Breast epithelium (tissue), 4 donors: Measurements from ENCODE around the gene SERPINC1. TPM values are rescaled to one million over a fixed set of nuclear protein-coding genes. Genes with fewer than 3 reads are reported as not detected.
"Not testable (repeated sequence)": the region's sequence is repeated elsewhere in the genome, so short reads cannot be mapped to it uniquely, and the experiment has no call there.

Experiments used
- DNase-seq, 2 donors: peaks; one replicate each; pipeline ENCODE4 v3.0.0-alpha.2; 2019; ENCODE audit warnings: low spot score in 2 of 2
- H3K27ac ChIP-seq, 2 donors: fragments of 200-600 bp; sonication (generic) in 1 of 2; one replicate each; pipeline ENCODE4 v1.5.1; 2016 to 2019; ENCODE audit warnings: mild to moderate bottlenecking in 1 of 2
- H3K27me3 ChIP-seq, 2 donors: fragments of 200-600 bp; sonication (generic) in 1 of 2; one replicate each; pipeline versions ENCODE4 v1.5.1 to v1.6.0; 2017 to 2019; ENCODE audit warnings: control low read depth in 1 of 2, mild to moderate bottlenecking in 1 of 2
- H3K36me3 ChIP-seq: fragments of 200-600 bp; one replicate; pipeline ENCODE4 v1.5.1; 2019
- H3K4me1 ChIP-seq, 2 donors: fragments of 200-600 bp; sonication (generic); one replicate each; pipeline ENCODE4 v1.5.1; 2016 to 2019; ENCODE audit warnings: control low read depth in 1 of 2
- H3K4me3 ChIP-seq, 3 donors: fragments of 200-600 bp; sonication (generic); 1 replicate in 2 of 3; 2 replicates in 1 of 3; pipeline ENCODE4 v1.5.1; 2016 to 2019; ENCODE audit warnings: mild to moderate bottlenecking in 3 of 3, moderate library complexity in 2 of 3
- H3K9me3 ChIP-seq, 2 donors: fragments of 200-600 bp; sonication (generic) in 1 of 2; one replicate each; pipeline ENCODE4 v1.5.1; 2016 to 2019; ENCODE audit warnings: control low read depth in 1 of 2
- CTCF ChIP-seq, 3 donors: fragments of 450-650 bp; IDR thresholded peaks; one replicate each; pipeline ENCODE4 v1.5.1; 2016 to 2017; ENCODE audit warnings: antibody characterized with exemption in 3 of 3, mild to moderate bottlenecking in 3 of 3, moderate library complexity in 3 of 3
- POLR2A ChIP-seq: fragments of 450-650 bp; IDR thresholded peaks from one replicate; pipeline ENCODE4 v1.6.1; 2016; ENCODE audit warnings: antibody characterized with exemption, mild to moderate bottlenecking, moderate library complexity
- POLR2AphosphoS5 ChIP-seq, 3 donors: sonication (generic); formaldehyde crosslinking; IDR thresholded peaks; one replicate each; pipeline ENCODE4 v1.6.1; 2017; ENCODE audit warnings: antibody characterized with exemption in 3 of 3
- intact Hi-C: fragments of 100-400 bp; cut with DNase I; formaldehyde crosslinking; loops from one replicate; pipeline ENCODE4 v1.15.1; 2023; ENCODE audit warnings: low total_unique reads
- total RNA-seq, 3 donors: library from RNA; depleted of rRNA; stranded (reverse); fragments of >200 nt; gene quantifications; one replicate each; pipeline ENCODE4 v1.1.0, GENCODE V29; 2016

SERPINC1 gene
- total RNA-seq, 3 donors from 2014 or later, result 0.32 TPM; not detected in 2

GRCh38 chr1:173946380-173946921 is 29.3 kb upstream of the SERPINC1 start:
- no peaks in the 10 kb centered on the region for H3K9me3 ChIP-seq
- H3K4me3 ChIP-seq, result no peak overlapping the region
- intact Hi-C loops, result no loop called here
- DNase-seq, result no peak
- no peak for TF ChIP-seq POLR2A
- TF ChIP-seq POLR2AphosphoS5 (IDR thresholded peaks at IDR 0.05), result no peak
- TF ChIP-seq CTCF (IDR thresholded peaks at IDR 0.05), result no peak
- no peaks in the 10 kb centered on the region for H3K4me1 ChIP-seq
- H3K27me3 ChIP-seq, result no peaks in the 10 kb centered on the region
- no peak overlapping the region for H3K27ac ChIP-seq
- no peaks in the 10 kb centered on the region for H3K36me3 ChIP-seq

GRCh38 chr1:173937062-173937461 is 19.9 kb upstream of the SERPINC1 start:
- H3K27me3 ChIP-seq, result no peaks in the 10 kb centered on the region
- DNase-seq, result no peak
- H3K4me1 ChIP-seq, result no peaks in the 10 kb centered on the region

GRCh38 chr1:173934440-173934839 is 17.3 kb upstream of the SERPINC1 start:
- no peak overlapping the region for H3K27ac ChIP-seq
- intact Hi-C loops, result no loop called here
- no peaks in the 10 kb centered on the region for H3K4me1 ChIP-seq
- no peak overlapping the region for H3K4me3 ChIP-seq
- TF ChIP-seq CTCF (IDR thresholded peaks at IDR 0.05) (no peak), POLR2A (no peak), POLR2AphosphoS5 (IDR thresholded peaks at IDR 0.05) (no peak)
- no peak for DNase-seq
- no peaks in the 10 kb centered on the region for H3K9me3 ChIP-seq
- peaks cover 3% of the 10 kb centered on the region for H3K36me3 ChIP-seq
- H3K27me3 ChIP-seq, result no peaks in the 10 kb centered on the region

More at GRCh38 chr1:173937062-173937461, 19.9 kb upstream of the SERPINC1 start:
- no peak overlapping the region for H3K27ac ChIP-seq
- H3K4me3 ChIP-seq, result no peak overlapping the region
- H3K9me3 ChIP-seq, result no peaks in the 10 kb centered on the region
- H3K36me3 ChIP-seq, result peaks cover 3% of the 10 kb centered on the region
- intact Hi-C loops, result no loop called here
- TF ChIP-seq POLR2AphosphoS5 (IDR thresholded peaks at IDR 0.05) (no peak), CTCF (IDR thresholded peaks at IDR 0.05) (no peak), POLR2A (no peak)

GRCh38 chr1:173930541-173930940 is 13.4 kb upstream of the SERPINC1 start:
- H3K36me3 ChIP-seq, H3K27me3 ChIP-seq, H3K4me3 ChIP-seq, intact Hi-C loops, H3K27ac ChIP-seq, H3K4me1 ChIP-seq, H3K9me3 ChIP-seq, DNase-seq: not testable (repeated sequence)

GRCh38 chr1:173925306-173926242 is 8.4 kb upstream of the SERPINC1 start:
- Histone ChIP-seq H3K36me3 (no peaks in the 10 kb centered on the region), H3K4me3 (no peak overlapping the region), H3K27ac (no peak overlapping the region), H3K9me3 (no peaks in the 10 kb centered on the region), H3K27me3 (no peaks in the 10 kb centered on the region), H3K4me1 (no peaks in the 10 kb centered on the region)
- DNase-seq, result no peak
- TF ChIP-seq POLR2AphosphoS5 (IDR thresholded peaks at IDR 0.05) (no peak), CTCF (IDR thresholded peaks at IDR 0.05) (no peak), POLR2A (no peak)
- intact Hi-C loops, result no loop called here
